Gastrocnemius medialis (tissue), 4 donors: ENCODE results near the gene SCO2. TPM values are rescaled to one million over a fixed set of nuclear protein-coding genes. Genes with fewer than 3 reads are reported as not detected.

Experiments used
- ATAC-seq, 2 donors: fragments of 150-250 bp; one replicate each; pipeline ENCODE4 v1.9.1; 2016
- DNase-seq, 2 donors: peaks; one replicate each; pipeline ENCODE4 v3.0.0-alpha.2; 2019
- H3K27ac ChIP-seq, 4 donors: fragments of 200-600 bp; sonication (generic); 1 replicate in 1 of 4; 2 replicates in 3 of 4; pipeline ENCODE4 v1.5.1; 2016 to 2018; ENCODE audit warnings: mild to moderate bottlenecking in 2 of 4, moderate library complexity in 1 of 4
- H3K27me3 ChIP-seq, 3 donors: fragments of 200-600 bp; sonication (generic) in 2 of 3; 1 replicate in 1 of 3; 2 replicates in 2 of 3; pipeline versions ENCODE4 v1.5.1 to v1.6.0; 2016 to 2019; ENCODE audit warnings: mild to moderate bottlenecking in 1 of 3, moderate library complexity in 1 of 3
- H3K36me3 ChIP-seq, 2 donors: fragments of 200-600 bp; sonication (generic) in 1 of 2; one replicate each; pipeline ENCODE4 v1.5.1; 2017 to 2018
- H3K4me1 ChIP-seq, 2 donors: fragments of 200-600 bp; sonication (generic) in 1 of 2; one replicate each; pipeline ENCODE4 v1.5.1; 2016 to 2017; ENCODE audit warnings: mild to moderate bottlenecking in 2 of 2
- H3K4me3 ChIP-seq, 4 donors: fragments of 200-600 bp; sonication (generic) in 3 of 4; 1 replicate in 1 of 4; 2 replicates in 3 of 4; pipeline ENCODE4 v1.5.1; 2016 to 2019; ENCODE audit warnings: mild to moderate bottlenecking in 2 of 4
- H3K9me3 ChIP-seq, 3 donors: fragments of 200-600 bp; sonication (generic) in 2 of 3; 1 replicate in 1 of 3; 2 replicates in 2 of 3; pipeline ENCODE4 v1.5.1; 2016 to 2019
- POLR2A ChIP-seq, 2 donors: fragments of 450-650 bp; IDR thresholded peaks; one replicate each; pipeline ENCODE4 v1.6.1; 2017; ENCODE audit warnings: antibody characterized with exemption in 2 of 2, mild to moderate bottlenecking in 2 of 2, moderate library complexity in 2 of 2
- in situ Hi-C, 4 donors: fragments of 200-750 bp; cut with MboI; loops; one replicate each; pipeline versions ENCODE4 v1.15.0 to v1.8.0; 2017; ENCODE audit warnings: low sequenced_read_pairs in 4 of 4
- intact Hi-C: fragments of 100-400 bp; cut with DNase I; formaldehyde crosslinking; loops from one replicate; pipeline ENCODE4 v1.15.1; 2023; ENCODE audit warnings: low total_unique reads
- total RNA-seq, 4 donors: library from RNA; depleted of rRNA; stranded (reverse); fragments of >200 nt; gene quantifications; one replicate each; pipeline versions ENCODE4 v1.1.0 to v1.2.3, GENCODE V29; 2016
- TF ChIP-seq, protein P1 (sequence below), 5 experiments: fragments of 450-650 bp in 3 of 5; fragments of 200-600 bp in 2 of 5; sonication (generic) in 2 of 5; IDR thresholded peaks in 4 of 5; conservative IDR thresholded peaks in 1 of 5; 1 replicate in 4 of 5; 2 replicates in 1 of 5; pipeline ENCODE4 v1.5.1; 2016 to 2019; ENCODE audit warnings: antibody characterized with exemption in 5 of 5, mild to moderate bottlenecking in 3 of 5, moderate library complexity in 3 of 5

SCO2 gene
- total RNA-seq, 4 donors from 2014 or later, result 1.0 to 2.3 TPM; not detected in 2

DNA sequence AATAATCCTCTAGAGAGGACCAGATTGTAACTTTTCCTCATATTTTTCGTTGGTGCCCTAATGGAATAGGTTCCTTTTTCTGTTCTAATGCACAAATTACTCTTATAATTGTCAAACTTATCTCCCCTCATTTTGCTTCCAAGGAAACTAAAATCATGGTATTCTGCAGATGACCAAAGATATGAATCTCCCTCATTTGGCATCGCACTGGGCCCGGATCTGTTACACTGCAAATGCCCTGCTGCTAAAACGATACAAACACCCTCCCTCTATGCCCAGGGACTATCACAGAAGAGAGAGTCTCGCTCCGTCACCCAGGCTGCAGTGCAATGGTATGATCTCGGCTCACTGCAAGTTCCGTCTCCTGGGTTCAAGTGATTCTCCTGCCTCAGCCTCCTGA, 27.9 kb upstream of the SCO2 start:
- no peak overlapping the region for H3K4me3 ChIP-seq
- intact Hi-C loops, result no loop called here
- no peak for ATAC-seq
- no peak overlapping the region for H3K27ac ChIP-seq
- TF ChIP-seq, protein P1, sequence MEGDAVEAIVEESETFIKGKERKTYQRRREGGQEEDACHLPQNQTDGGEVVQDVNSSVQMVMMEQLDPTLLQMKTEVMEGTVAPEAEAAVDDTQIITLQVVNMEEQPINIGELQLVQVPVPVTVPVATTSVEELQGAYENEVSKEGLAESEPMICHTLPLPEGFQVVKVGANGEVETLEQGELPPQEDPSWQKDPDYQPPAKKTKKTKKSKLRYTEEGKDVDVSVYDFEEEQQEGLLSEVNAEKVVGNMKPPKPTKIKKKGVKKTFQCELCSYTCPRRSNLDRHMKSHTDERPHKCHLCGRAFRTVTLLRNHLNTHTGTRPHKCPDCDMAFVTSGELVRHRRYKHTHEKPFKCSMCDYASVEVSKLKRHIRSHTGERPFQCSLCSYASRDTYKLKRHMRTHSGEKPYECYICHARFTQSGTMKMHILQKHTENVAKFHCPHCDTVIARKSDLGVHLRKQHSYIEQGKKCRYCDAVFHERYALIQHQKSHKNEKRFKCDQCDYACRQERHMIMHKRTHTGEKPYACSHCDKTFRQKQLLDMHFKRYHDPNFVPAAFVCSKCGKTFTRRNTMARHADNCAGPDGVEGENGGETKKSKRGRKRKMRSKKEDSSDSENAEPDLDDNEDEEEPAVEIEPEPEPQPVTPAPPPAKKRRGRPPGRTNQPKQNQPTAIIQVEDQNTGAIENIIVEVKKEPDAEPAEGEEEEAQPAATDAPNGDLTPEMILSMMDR (IDR thresholded peaks at IDR 0.05 in 4 of 5, conservative IDR thresholded peaks at IDR 0.05 in 1 of 5), result no peak
- TF ChIP-seq POLR2A (IDR thresholded peaks at IDR 0.05), result no peak
- H3K27me3 ChIP-seq, result peaks cover 17 to 20% (median 19%) of the 10 kb centered on the region in 3 donors
- no peak for DNase-seq
- H3K36me3 ChIP-seq, result no peaks in the 10 kb centered on the region
- H3K4me1 ChIP-seq, result peaks cover 4 to 7% of the 10 kb centered on the region in 2 donors
- in situ Hi-C loops, result no loop called here
- no peaks in the 10 kb centered on the region for H3K9me3 ChIP-seq

DNA sequence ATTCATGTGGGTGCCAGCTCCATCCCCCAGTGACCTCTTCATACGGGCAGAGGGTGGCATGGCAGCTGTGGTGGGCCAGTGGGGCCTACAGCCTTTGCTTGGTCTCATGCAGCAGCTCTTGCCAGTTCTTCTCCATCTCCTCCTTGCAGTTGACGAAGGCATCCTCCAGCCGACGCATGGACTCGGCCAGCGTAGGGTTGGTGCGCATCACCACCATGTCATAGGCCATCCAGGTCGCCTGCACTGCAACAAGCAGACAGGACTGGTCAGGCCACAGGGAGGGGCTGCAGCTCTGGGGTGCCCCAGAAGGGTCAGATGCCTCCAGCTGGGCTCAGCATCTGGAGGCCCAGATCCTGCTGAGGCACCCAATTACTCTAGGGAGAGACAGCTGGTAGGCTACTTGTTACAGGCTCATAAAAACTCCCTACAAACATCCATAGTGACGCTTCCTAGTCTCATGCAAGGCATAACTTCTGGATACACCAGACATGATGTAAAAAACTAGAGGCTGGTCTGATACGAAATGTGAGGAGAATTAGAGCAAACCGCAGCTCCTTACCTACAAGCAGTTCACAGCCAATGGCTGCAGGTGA, 25.9 kb upstream of the SCO2 start:
- Histone ChIP-seq H3K27ac (no peak overlapping the region), H3K36me3 (no peaks in the 10 kb centered on the region), H3K4me3 (no peak overlapping the region), H3K9me3 (no peaks in the 10 kb centered on the region), H3K27me3 (peaks cover 28 to 33% (median 31%) of the 10 kb centered on the region in 3 donors), H3K4me1 (peaks cover 5 to 9% of the 10 kb centered on the region in 2 donors)
- no peak for ATAC-seq
- no peak for DNase-seq
- in situ Hi-C loops (no loop called here), intact Hi-C loops (no loop called here)
- TF ChIP-seq, protein P1 (IDR thresholded peaks at IDR 0.05 in 4 of 5, conservative IDR thresholded peaks at IDR 0.05 in 1 of 5), result no peak
- TF ChIP-seq POLR2A (IDR thresholded peaks at IDR 0.05), result no peak

DNA sequence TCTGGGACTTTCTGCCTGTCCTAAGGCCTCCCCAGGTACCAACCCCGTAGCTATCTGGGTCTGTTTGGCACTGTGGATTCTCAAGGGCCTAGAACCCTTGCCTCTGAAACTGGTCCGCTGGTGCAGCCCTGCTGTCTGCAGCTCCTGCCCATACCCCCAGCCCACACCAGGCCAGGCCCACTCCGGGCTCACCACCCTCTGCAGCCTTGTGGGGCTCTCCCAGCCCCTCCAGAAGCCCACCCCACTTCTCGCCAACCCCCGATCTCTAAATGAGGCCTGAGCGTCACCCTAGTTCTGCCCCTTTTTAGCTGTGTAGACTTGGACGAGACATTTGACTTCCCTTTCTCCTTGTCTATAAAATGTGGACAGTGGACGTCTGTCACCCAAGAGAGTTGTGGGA, 25.0 kb upstream of the SCO2 start:
- Histone ChIP-seq H3K27ac (no peak overlapping the region), H3K36me3 (no peaks in the 10 kb centered on the region), H3K4me1 (peaks cover 5 to 9% of the 10 kb centered on the region in 2 donors), H3K27me3 (peaks cover 33 to 38% (median 36%) of the 10 kb centered on the region in 3 donors), H3K9me3 (no peaks in the 10 kb centered on the region), H3K4me3 (no peak overlapping the region)
- DNase-seq (no peak), ATAC-seq (no peak)
- intact Hi-C loops (no loop called here), in situ Hi-C loops (no loop called here)
- TF ChIP-seq POLR2A (IDR thresholded peaks at IDR 0.05), result no peak
- TF ChIP-seq, protein P1 (IDR thresholded peaks at IDR 0.05 in 4 of 5, conservative IDR thresholded peaks at IDR 0.05 in 1 of 5), result no peak

DNA sequence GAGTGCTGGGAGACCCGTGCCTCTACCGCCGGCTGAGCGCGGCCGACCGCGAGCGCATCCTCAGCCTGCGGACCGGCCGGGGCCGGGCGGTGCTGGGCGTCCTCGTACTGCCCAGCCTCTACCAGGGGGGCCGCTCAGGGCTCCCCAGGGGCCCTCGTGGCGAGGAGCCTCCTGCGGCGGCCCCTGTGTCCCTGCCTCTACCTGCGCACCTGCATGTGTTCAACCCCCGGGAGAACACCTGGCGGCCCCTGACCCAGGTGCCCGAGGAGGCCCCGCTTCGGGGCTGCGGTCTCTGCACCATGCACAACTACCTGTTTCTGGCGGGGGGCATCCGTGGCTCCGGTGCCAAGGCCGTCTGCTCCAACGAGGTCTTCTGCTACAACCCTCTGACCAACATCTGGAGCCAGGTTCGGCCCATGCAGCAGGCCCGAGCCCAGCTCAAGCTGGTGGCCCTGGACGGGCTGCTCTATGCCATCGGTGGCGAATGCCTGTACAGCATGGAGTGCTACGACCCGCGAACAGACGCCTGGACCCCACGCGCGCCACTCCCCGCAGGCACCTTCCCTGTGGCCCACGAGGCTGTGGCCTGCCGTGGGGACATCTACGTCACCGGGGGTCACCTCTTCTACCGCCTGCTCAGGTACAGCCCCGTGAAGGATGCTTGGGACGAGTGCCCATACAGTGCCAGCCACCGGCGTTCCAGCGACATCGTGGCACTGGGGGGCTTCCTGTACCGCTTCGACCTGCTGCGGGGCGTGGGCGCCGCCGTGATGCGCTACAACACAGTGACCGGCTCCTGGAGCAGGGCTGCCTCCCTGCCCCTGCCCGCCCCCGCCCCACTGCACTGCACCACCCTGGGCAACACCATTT, 23.8 kb upstream of the SCO2 start:
- Histone ChIP-seq H3K9me3 (no peaks in the 10 kb centered on the region), H3K27ac (no peak overlapping the region), H3K4me1 (peaks cover 9% of the 10 kb centered on the region in 2 donors), H3K4me3 (peak overlapping the region; percentile 13 to 43 (median 23)), H3K36me3 (no peaks in the 10 kb centered on the region), H3K27me3 (peaks cover 33 to 49% (median 47%) of the 10 kb centered on the region in 3 donors)
- ATAC-seq, result no peak
- in situ Hi-C loops, result no loop called here
- DNase-seq, result no peak
- TF ChIP-seq, protein P1 (IDR thresholded peaks at IDR 0.05 in 4 of 5, conservative IDR thresholded peaks at IDR 0.05 in 1 of 5), result no peak
- TF ChIP-seq POLR2A (IDR thresholded peaks at IDR 0.05), result no peak
- intact Hi-C loops, result no loop called here
